GM12801 (cell line): Measurements from ENCODE around the gene FAT3.

ENCODE experiments used
- TF ChIP-seq, protein P1 (sequence below): IDR thresholded peaks from one replicate; pipeline ENCODE4 v1.5.1; 2011; ENCODE audit warnings: control low read depth; ENCODE audit not compliant: insufficient read length; ENCODE audit errors: extremely low read depth

The FAT3 gene

DNA sequence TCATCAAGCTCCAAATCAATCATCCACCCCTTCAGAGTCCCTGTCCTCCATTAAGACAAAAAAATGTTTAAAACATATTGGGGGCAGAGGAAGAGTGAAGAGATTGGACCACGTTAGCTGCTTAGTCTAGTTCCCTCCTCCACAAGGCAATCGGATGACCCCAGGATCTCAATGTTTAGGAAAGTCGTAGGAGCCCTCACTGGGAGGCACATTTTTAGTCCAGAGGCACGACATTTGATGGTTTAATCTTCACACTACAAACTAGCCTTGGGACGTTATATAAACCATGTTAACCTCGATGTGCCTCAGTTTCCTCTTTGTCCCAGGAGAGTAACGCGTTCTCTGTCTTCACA, 588 bp upstream of the FAT3 start:
- TF ChIP-seq, protein P1, sequence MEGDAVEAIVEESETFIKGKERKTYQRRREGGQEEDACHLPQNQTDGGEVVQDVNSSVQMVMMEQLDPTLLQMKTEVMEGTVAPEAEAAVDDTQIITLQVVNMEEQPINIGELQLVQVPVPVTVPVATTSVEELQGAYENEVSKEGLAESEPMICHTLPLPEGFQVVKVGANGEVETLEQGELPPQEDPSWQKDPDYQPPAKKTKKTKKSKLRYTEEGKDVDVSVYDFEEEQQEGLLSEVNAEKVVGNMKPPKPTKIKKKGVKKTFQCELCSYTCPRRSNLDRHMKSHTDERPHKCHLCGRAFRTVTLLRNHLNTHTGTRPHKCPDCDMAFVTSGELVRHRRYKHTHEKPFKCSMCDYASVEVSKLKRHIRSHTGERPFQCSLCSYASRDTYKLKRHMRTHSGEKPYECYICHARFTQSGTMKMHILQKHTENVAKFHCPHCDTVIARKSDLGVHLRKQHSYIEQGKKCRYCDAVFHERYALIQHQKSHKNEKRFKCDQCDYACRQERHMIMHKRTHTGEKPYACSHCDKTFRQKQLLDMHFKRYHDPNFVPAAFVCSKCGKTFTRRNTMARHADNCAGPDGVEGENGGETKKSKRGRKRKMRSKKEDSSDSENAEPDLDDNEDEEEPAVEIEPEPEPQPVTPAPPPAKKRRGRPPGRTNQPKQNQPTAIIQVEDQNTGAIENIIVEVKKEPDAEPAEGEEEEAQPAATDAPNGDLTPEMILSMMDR, result no peak

DNA sequence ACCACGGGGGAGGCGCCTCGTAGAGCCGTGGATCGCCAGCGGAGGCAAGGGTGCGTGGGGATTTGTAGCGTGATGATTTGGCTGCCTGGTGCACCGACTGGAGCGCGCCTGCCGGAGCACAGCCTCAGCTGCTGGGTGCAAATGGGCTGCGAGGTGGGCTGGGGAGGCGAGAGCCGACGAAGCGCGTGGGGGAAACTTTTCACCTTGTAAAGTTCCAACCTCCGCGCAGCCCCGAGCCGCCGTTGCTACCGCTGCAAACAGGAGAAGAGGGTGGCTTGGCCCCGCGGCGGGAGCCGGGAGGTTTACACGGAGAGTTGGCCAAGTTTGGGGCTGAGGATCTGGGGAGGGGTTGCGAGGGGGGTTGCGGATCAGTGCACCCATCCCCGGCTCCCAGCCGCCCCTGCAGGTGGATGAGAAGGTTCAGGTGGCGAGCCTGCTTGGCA, 528 bp downstream of the FAT3 start:
- TF ChIP-seq, protein P1, result no peak

DNA sequence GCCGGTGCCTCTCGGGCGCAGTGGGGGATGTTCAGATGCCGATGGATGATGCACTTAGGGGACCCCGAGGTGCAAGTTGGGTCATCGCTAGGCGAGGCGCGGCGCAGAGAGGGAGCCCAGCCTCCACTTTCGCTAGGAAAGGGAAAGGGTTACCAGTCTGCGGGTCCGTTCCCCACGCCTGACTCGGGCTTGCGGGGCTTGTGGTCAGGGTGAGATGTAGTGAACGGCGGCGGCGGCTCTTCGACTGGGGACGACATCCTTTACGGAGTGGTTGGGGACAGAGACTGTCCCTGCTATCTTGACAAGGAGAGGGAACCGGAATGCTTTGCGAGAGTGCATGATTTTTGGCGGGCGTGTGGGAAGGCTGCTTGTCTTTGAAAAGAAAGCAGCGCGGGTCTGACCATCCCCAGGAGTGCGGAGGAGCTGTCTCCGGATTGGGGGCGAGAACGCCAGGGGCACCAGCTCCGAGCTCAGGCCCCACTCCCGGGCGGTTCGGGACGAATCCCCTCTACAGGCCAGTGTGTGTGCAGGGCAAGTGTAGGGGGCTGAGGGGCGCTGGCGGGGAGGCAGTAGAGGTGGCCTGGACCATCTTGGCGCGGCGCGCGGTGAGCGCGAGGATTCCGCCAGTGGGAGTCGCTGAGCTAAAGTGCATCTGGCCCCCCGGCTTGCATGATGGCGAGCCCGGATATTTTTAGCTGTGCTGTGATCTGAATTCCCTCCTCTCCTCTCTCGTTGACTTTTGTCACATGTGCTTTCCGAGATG, 1.1 kb downstream of the FAT3 start:
- TF ChIP-seq, protein P1, result no peak

DNA sequence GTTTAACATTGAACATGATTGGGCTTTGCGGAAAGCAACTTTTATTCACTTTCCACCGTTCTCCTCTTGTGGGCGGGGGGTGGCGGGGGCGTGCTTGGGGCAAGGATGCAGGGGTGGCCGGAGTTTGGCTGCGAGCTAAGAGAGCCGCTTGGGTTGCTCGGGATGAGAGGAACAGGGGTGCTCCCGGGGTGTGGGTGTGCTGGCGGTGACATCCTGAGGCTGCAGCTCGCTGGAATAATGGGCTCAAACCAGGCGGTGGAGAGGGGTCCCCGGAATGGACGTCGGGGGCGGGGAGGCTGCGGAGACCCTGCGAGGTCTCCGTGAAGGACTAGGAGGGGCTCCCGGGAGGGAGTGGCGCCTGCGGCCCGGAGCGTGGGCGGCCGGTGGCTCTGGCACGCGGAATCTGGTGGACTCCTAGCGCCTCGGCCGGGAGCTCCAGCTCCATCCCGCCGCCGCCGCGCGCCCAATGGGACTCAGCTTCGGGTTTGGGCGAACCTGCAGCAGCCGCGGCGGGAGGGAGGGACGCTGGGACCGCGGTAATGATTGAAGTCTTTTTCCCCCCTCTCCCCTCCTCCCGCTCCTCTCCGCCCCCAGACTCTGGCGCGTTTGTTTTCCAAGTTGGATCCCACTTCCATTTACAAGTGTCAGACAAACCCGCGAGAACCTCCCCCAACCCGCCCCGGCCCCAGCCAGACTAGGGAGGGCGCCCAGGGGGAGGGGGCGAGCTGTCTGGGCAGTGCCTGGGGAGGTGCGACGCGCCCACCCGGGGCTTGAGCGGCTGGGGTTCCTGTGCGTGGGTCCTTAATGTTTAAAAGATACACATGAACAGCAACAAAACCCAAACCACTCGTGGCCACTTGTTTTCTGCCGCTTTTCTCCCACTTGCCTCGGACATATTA, 2.0 kb downstream of the FAT3 start:
- TF ChIP-seq, protein P1, result no peak

DNA sequence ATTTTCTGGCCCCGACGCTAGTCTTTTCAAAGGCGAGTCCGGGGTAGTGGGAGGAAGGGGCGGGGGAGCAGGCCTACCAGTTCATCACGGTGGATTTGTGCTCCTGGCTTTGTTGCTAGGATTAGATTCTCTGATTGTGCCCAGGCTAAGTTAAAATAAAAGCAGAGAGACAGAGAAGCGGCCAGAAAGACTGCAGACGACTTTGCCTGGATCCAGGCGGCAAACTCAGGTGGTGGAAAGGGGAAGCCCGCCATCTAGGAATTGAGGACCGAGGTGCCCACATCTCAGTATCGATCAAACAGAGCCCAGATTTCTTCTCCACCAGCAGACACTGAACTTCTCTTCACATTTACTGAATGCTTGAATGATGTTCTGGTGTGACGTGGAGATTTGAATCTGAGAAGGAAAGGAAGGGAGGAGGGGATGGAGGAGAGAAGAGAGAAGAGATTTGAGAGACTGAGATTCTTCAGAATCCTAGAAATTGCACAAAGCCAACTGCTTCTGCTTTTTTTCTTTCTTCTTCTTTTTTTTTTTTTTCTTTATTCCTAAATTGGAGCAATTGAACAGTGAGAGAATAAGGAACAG, 2.7 kb downstream of the FAT3 start:
- TF ChIP-seq, protein P1, result no peak

DNA sequence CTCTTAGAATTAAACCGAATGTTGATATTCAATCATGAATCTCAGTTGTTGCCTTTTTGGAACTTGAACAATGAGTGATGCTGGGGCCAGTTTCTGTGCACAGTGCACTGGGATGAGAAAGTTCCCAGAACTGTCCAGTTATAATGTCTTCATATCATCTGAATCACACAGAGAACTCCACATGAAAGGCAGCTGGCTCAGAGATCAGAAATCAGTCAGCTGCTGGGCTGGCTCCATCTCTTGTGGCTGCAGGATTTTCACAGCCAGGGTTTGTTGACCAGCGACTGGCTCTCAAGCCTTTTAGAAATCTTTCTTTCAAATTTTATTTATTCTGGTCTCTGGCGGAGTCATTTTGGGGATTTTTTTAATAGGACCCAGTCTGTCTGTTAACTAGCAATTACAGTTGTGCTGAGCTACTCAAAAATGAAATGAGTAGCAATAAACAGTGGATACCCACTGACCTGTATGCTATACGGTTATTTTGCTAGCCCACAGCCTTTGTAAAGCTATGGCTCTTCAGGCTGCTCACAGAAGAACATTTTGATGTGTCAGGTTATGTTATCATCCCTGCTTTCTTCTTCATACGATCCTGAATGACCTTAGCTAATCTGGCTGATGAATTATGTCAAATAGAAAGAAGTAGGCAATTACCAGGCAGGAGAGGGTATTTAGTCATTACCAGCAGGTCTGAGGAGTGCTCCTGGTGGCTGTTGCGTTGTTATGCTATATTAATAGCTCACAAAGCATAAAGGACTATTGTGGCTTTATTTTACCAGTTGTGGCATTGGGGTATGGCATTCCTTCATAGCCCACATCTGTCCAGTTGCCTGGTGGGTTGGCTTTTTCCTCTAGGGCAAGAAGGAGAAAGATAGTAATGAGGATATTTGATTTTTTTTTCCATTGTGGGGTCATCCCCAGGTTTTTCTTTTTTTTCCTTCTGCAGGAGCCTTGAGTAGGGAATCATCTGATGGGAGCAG, 3.6 kb downstream of the FAT3 start:
- TF ChIP-seq, protein P1, result no peak
